ENCODE data around the gene SETD7. TPM values are rescaled to one million over a fixed set of nuclear protein-coding genes. Genes with fewer than 3 reads are reported as not detected.

SETD7 gene
- total RNA-seq, 4 donors from 2014 or later, result 84.2 to 118 (median 99.4) TPM

DNA sequence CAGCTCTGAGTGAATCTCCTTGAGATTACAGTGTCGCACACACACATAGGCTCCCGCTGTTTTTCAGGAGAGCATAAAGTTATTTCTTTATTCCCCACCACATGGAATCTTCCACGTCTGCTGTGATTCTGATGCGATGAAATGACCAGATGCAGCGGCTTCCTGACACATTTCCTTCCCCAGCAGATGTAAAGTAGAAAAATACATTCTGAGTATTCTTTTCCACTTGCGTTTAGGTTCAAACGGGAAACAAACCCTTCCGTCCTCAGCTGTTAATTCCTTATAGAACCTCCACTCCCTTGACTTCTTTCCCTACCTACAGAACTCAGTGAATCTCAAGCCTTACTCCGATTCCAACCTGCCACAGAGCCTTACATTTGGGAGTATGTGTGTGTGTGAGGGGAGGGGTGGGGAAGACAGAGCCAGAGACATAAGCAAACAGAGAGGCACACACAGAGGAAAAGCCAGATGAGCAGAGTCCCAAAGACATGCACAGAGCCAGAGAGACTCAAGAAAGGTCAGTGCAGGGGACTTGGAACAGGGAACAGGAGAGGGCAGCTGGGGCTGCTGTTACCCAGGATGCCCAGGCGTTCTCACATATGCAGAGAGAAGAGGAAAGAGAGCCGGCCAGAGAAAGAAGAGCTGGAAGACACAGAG, 47.3 kb downstream of the SETD7 start:
- TF ChIP-seq, protein P1, sequence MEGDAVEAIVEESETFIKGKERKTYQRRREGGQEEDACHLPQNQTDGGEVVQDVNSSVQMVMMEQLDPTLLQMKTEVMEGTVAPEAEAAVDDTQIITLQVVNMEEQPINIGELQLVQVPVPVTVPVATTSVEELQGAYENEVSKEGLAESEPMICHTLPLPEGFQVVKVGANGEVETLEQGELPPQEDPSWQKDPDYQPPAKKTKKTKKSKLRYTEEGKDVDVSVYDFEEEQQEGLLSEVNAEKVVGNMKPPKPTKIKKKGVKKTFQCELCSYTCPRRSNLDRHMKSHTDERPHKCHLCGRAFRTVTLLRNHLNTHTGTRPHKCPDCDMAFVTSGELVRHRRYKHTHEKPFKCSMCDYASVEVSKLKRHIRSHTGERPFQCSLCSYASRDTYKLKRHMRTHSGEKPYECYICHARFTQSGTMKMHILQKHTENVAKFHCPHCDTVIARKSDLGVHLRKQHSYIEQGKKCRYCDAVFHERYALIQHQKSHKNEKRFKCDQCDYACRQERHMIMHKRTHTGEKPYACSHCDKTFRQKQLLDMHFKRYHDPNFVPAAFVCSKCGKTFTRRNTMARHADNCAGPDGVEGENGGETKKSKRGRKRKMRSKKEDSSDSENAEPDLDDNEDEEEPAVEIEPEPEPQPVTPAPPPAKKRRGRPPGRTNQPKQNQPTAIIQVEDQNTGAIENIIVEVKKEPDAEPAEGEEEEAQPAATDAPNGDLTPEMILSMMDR (IDR thresholded peaks at IDR 0.05; ENCODE audit: low read depth), result no peak

GRCh38 chr4:139506774-139507173, 49.2 kb downstream of the SETD7 start:
- TF ChIP-seq, protein P1 (IDR thresholded peaks at IDR 0.05; ENCODE audit: low read depth), result no peak

GRCh38 chr4:139503622-139504166, 52.3 kb downstream of the SETD7 start:
- TF ChIP-seq, protein P1 (IDR thresholded peaks at IDR 0.05; ENCODE audit: low read depth), result no peak

DNA sequence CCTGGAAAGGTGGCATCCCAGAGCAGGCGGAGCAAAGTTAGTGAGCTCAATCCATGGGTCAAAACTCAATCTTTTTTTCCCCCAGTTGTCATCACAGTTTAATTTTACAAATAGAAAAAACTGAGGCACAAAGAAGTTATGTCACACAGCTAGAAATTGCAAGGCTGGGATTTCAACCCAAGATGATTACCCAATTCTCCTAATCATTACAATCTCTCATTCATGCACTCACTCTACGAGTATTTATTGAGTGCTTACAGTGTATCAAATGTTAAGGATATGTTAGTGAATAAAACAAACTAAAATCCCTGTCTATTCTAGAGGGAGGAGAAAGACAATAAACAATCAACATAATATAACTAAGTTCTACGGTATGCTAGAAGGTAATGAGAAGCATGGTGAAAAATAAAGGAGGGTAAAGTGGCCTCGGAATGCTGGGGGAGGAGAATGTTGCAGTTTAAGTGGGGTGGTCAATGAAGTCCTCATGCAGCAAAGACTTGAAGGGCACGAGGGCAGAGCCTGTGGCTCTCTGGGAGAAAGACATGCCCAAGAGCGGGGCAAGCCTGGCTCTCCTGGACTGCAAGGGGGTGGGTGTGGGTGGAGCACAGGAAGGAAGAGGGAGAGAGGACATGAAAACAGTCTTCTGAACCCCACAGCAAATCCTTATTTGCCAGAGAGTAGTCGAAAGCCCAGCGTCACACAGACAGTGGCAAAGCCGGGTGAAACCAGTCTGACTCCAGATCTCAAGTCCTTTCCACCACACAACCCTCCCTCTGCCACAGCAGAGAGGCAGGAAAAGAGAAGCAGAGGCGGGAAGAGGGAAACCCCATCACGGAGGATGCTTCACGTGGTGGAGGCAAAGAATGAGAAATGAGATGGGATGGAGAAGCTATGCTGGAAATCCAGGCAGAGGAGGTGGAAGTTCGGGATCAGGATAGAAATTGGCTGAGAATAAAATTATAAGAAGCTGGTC, 53.8 kb downstream of the SETD7 start:
- TF ChIP-seq, protein P1 (IDR thresholded peaks at IDR 0.05; ENCODE audit: low read depth), result no peak

DNA sequence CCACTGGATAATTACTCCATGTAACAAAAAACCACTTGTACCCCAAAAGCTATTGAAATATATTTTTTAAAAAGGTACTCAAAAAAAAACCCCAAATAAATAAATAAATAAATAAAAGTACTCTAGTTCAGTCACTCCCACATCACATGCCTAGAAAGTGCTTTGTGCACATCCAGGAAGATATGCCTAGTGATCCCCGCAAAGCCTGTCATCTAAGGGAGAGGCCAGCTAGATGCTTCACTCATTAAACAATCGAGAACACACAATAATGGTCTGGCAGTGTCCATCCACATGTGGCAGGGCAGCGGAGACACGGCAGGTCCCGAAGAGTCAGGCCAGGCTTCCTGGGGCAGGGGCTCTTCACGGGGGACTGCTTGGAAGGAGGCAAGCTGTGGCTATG, 54.5 kb downstream of the SETD7 start:
- TF ChIP-seq, protein P1 (IDR thresholded peaks at IDR 0.05; ENCODE audit: low read depth), result no peak

GRCh38 chr4:139501117-139501516, 54.9 kb downstream of the SETD7 start:
- TF ChIP-seq, protein P1 (IDR thresholded peaks at IDR 0.05; ENCODE audit: low read depth), result no peak

DNA sequence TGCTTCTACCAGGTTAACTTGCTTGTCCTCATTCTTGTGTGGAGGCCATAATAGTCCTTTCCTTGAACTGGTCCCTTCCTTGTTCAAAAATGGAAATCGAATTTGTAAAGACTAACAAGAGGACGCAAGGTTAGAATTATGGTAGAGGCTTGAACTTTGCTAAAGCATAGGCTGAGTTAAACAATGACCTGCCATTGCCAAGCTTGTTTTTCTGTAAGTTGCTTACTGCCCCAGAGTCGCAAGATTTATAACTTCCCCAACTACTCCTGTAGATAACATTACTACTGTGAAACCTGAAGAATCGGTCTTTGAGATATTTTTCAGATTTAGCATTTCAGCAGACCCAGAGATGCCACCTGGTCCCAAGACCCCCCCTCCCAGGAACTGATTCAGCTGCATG, 56.8 kb downstream of the SETD7 start:
- TF ChIP-seq, protein P1 (IDR thresholded peaks at IDR 0.05; ENCODE audit: low read depth), result no peak

All from subcutaneous adipose tissue (tissue), 4 donors.